Testis (tissue), 2 donors: ENCODE results near the gene SLC25A3.

Experiments used
- POLR2A ChIP-seq: fragments of 450-650 bp; IDR thresholded peaks from one replicate; pipeline ENCODE4 v1.6.1; 2017; ENCODE audit warnings: antibody characterized with exemption, mild to moderate bottlenecking, moderate library complexity
- TF ChIP-seq, protein P1 (sequence below), 3 experiments: fragments of 450-650 bp in 2 of 3; fragments of 200-600 bp in 1 of 3; sonication (generic) in 1 of 3; IDR thresholded peaks; one replicate each; pipeline ENCODE4 v1.5.1; 2016 to 2019; ENCODE audit warnings: antibody characterized with exemption in 3 of 3, mild to moderate bottlenecking in 2 of 3, moderate library complexity in 1 of 3

DNA sequence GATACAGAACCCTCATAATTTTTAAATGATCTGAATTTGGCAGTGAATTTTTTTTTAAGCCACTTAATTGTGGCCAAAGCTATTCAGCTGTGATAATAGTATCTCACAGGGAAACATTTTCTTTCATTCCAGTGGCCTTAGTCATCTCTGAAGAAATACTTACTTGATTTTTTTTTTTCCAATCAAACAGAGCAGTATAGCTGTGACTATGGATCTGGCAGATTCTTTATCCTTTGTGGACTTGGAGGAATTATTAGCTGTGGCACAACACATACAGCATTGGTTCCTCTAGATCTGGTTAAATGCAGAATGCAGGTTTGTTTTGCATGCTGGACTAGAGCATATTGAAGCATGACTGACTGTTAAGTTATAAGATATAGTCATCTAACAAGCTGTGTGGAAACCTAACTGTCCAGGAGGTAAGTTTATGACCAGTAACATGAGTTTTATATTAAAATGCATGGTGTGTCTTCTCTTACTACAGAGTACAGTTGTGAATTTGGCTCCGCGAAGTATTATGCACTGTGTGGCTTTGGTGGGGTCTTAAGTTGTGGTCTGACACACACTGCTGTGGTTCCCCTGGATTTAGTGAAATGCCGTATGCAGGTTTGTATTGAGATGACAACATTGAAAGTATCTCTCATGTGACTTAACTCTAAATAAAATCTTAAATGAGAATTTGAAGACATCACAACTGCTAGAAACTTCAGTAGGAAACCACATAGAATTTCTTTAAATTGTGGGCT is 1.9 kb downstream of the SLC25A3 start:
- no peak for TF ChIP-seq POLR2A
- TF ChIP-seq, protein P1, sequence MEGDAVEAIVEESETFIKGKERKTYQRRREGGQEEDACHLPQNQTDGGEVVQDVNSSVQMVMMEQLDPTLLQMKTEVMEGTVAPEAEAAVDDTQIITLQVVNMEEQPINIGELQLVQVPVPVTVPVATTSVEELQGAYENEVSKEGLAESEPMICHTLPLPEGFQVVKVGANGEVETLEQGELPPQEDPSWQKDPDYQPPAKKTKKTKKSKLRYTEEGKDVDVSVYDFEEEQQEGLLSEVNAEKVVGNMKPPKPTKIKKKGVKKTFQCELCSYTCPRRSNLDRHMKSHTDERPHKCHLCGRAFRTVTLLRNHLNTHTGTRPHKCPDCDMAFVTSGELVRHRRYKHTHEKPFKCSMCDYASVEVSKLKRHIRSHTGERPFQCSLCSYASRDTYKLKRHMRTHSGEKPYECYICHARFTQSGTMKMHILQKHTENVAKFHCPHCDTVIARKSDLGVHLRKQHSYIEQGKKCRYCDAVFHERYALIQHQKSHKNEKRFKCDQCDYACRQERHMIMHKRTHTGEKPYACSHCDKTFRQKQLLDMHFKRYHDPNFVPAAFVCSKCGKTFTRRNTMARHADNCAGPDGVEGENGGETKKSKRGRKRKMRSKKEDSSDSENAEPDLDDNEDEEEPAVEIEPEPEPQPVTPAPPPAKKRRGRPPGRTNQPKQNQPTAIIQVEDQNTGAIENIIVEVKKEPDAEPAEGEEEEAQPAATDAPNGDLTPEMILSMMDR (IDR thresholded peaks at IDR 0.05) = no peak
